ENCODE data around the gene PLA2G1B.
A peak's percentile ranks its signal among the peaks of the same experiment; 100 is the strongest.

The PLA2G1B gene

DNA sequence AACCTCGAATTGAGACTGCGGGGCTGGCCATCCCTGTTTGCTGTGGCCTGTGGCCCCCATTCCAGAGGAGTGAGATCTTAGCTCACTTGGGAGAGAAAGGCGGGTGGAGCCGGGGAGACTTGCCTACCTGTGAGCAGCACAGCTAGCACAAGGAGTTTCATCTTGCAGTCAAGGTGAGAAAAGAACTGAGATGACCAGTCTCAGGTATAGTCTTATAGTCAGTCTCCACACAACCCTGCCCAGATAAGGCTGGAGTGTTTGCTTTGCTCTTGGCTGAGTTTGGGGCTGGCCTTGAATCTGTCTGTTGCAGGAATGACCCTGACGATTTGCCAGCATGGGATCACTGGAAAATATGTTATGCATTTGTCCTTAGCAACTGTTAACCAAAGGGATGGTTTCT, at the start of gene PLA2G1B:
TSS of gene PLA2G1B (minus strand) at position 187 of the 400 bp plus-strand sequence. CDS start at position 161, 26 bp downstream.
- H3K4me3 ChIP-seq (ENCODE audit: low read depth, low read length) = no peak within 1 kb of the TSS

DNA sequence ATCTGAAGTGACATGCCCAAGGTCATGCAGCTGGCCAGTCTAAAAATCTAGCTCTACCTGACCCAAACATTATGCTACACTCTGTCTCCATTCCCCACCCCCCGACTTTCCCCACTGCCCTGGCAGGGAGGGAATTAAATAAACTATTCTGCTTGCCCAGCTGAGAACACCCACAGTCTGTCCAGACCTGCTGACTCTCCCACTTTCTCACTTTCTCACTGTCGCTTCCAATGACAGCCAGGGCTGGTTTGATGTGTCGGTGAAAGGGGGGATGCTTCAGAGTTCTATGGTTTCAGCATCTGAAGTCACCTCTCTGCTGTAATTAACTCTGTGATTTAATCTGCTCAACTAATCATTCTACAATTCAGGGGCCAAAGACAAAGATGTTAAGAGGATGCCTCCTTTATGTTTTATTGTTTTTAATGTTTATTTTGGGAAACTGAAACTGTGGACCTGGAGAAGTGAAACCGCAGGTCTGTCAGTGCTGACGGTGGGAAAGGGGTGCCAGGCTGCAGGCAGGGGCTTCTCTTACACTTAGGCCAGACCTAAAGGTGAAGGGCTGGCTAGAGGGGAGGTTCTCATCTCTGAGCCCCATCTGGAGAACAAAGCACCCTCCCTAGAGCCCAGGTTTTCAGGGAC, 49.5 kb upstream of the PLA2G1B start:
- no peak overlapping the region for H3K4me3 ChIP-seq (ENCODE audit: low read depth, low read length)

DNA sequence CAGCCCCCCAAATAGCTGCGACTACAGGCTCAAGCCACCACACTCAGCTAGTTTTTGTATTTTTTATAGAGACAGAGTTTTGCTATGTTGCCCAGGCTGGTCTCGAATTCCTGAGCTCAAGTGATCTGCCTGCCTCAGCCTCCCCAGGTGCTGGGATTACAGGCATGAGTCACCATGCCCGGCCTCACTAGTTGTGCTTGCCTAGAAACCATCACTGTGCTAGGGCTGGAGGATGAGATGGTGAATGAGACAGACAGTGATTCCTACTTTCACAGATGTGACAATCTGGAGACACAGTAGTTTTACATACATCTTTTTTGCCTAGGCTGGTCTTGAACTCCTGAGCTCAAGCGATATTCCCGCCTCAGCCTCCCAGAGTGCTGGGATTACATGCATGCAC, 48.8 kb upstream of the PLA2G1B start:
- no peak overlapping the region for H3K4me3 ChIP-seq (ENCODE audit: low read depth, low read length)

DNA sequence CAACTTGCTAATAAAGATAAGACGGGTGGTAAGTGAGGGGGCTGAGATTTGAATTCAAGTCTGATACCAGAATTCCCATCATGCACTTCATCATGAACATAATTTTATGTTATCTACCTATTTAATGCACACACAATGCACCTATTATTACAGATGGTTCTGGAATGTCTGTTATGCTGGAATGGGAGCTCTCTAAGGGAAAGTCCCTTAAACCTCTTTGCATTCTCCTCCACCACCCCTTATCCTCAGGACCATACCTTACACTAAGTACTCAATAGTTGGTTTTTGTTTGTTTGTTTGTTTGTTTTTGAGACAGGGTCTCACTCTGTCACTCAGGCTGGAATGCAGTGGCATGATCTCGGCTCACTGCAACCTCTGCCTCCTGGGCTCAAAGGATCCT, 48.4 kb upstream of the PLA2G1B start:
- H3K4me3 ChIP-seq (ENCODE audit: low read depth, low read length) = no peak overlapping the region

DNA sequence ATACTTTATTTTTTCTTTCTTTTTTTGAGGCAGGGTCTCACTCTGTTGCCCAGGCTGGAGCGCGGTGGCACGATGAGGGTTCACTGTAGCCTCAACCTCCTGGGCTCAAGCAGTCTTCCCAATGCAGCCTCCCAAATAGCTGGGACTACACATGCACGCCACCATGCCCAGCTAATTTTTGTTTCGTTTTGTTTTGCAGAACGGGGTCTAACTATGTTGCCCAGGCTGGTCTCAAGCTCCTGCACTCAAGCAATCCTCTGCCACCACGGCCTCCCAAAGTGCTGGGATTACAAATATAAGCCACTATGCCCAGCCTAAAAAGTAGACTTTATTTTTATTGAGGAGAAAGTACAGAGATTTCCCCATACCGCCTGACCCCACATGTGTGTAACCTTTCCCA, 46.1 kb upstream of the PLA2G1B start:
- H3K4me3 ChIP-seq (ENCODE audit: low read depth, low read length) = no peak overlapping the region

DNA sequence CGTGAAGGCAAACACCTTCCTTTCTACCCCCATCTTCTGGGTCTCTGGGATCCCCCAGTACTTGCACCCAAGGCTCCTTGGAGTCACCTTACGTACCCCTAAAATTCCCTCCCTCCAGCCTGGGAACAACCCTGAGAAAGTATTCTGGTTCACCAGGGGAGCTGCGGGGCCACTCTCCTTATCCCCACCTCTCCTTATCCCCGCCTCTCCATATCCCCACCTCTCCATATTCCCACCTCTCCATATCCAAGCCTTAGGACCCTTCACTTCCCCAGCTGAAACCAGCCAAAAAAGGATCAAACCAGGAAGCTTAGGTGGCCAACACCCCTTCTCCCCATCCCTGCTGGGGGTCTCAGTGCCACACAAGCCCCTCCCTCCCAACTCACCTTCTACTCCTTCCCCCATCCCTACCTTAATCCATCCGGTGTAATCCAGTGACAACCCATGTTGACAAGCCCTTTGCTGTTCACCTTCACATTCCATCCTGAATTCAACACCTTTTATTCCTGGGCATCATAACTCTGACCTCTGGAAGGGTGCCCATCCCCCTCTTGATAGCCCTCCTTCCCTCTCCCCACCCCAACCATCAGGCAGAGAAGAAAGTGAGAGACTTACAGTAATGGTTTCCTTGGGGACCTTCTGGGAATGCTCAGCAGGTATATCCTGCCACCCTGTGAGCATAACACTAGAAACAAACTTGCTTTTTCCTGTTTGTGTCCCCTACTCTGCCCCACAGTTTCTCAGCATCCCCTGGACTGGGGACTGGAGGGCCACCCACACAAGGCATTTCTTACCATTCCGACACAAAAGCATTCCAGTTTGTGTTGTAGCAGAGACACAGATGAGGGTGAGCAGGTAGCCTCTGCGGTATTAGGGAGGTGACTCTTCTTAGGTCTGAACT, 43.0 kb upstream of the PLA2G1B start:
- H3K4me3 ChIP-seq (ENCODE audit: low read depth, low read length) = no peak overlapping the region

DNA sequence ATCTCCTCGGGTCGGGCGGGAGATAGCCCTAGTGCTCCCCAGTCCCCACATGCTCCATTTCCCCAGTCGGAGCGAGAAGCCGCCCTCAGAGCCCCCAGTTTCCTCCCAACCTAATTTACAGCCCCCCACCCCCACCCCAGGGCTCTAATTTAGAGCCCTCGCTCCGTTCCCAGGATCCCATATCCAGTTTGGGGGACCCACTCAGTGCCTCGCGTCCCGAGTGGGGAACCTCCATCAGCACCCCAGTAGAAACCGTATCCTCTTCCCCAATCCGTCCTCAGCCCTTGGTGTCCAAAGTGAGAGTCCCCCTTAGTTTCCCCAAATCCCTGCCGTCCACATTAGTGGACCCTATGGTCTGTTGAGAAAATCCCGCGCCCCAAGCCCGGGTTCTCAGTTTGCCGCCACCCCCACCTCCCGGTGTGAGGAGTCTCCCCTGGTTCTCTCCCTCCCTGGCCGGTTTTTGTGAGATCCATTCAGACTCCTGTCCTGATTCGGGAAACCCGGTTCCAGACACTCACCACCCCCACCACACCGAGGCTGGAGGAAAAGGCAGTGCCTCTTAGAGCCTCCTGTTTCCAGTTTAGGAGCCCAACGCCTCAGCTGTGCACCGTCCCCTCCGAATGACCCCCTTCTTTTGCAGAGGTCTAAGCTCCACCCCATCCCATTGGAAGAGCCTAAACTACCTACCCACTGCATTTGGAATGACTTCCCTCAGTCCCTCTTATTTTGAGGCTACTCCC, 42.2 kb upstream of the PLA2G1B start:
- H3K4me3 ChIP-seq (ENCODE audit: low read depth, low read length) = peak overlapping the region; percentile 47

DNA sequence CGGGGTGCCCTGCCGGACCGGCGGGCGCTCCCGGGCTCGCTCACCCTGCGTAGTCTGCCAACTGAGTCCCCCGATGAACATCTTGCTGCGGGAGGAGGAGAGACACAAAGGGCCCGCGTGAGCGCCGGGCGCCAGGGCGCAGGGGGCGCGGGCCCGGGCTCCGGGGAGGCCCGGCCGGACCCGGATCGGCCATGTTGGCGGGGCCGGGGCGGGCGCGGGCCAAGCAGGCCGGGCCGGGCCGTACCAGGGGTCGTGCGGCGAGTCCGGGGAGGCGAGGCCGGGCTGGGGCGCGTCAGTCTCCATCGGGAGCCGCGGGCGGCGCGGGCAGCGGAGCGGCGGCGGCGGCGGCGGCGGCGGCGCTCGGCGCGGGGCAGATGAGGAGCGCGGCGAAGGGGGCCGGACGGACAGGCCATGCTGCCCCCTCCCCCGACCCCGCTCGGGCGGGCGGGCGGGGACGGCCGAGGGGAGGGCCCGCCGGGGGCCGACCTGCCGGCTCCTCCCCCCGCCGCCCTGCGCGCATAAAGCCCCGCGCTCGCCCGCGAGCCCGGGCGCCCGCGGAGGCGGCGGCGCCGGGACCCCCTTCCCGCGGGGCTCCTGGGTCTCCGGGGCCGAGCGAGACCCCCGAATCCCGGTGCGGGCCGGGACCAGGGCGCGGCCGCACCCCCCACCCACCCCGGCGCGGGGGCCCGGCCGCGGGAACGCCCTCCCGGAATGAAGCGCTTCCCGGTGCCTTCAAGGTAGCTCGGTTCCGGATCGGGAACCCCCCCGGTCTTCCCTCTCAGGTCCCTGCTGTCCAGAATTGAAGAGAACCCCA, 41.4 kb upstream of the PLA2G1B start, which contains the start of gene MSI1:
TSS of gene MSI1 (minus strand) at position 376 of the 814 bp plus-strand sequence. CDS start at position 303, 73 bp downstream.
- H3K4me3 ChIP-seq (ENCODE audit: low read depth, low read length) = peak within 1 kb of the TSS; percentile 57

DNA sequence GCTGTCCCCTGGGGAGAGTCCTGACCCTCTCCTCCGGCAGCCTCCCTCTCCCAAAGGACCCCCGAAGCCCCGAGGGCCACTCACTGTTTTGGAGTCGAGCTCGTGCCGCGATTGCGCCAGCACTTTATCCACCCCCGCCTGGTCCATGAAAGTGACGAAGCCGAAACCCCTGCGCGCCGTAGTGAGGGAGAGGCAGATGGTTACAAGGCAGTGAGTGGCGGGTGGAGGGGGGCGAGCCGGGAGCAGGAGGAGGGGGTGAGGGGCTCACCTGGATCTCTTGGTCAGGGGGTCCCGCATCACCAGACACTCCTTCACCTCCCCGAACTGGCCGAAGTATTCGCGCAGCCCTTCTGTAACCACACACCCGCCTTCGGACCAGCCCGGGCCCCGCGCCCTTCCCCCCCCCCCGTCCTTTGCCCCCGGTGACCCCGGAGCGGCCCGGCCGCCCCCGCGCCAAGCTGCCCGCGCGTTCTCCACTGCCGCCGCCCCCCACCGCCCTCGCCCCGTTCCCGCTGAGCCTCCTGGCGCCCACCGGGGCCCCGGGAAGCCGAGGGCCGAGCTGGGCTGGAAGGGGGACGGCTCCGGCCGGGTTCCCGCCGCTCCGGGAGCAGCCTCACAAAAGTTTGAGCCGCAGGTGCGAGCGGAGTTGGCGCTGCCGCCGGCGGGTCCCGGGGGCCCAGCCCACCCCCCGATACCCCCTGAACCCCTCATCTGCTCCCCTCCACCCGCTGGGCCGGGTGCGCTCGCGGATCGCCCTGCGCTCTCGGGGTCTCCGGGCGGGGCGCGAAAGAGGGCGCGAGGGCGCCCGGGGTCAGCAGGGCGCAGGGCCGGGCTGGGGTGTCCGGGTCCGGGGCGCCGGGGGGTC, 40.6 kb upstream of the PLA2G1B start:
- peak overlapping the region; percentile 57 for H3K4me3 ChIP-seq (ENCODE audit: low read depth, low read length)

DNA sequence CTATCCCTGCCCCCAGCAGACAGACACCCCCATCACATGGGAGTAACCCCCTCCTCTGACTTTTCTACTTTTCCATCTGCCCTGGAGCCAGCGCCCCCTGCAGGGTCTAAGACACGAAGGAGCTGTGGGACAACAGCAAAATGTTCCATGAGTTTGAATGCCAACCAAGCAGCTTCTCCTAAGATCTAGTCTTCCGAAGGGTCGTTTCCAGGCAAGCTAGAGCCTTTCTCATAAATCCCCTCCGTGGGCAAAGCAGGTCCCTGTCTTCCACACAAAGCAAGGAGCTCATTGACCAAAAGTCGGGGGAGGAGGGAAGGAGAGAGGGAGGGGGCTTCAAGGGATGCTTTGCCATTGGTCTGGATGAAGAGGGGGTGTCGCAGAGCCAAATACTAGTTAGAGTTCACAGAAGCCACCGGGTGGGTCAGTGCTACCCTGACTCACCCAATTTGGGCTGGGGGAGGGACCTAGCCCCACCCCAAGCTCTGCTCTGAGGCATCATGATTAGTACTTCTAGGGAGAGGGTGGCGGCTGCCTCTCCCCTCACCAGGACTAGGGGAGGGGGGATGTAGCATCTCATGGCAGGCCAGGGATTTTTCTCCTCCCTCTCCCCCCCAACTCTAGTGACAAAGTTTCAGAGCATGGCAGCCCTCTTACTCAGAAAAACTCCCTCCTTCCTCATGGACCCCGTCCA, 39.8 kb upstream of the PLA2G1B start:
- peak overlapping the region; percentile 57 for H3K4me3 ChIP-seq (ENCODE audit: low read depth, low read length)

DNA sequence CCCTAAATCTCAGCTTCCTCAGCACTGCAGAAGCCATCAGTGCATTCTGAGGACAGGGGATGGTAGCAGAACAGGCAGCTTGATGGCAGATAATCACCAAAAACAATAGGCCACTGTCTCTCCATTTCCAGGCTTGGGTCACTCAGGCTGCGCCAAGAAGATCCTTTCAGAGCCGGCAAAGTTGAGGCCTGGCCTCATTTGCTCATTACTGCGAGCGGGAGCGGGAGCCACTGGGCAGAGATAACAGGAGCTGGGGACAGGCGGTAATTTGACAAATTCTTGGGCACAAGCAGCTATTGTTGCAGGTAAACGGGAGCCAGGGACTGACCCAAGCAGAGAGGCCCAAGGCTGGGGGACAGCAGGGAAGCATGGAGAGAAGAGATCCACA, 39.3 kb upstream of the PLA2G1B start:
- no peak overlapping the region for H3K4me3 ChIP-seq (ENCODE audit: low read depth, low read length)

DNA sequence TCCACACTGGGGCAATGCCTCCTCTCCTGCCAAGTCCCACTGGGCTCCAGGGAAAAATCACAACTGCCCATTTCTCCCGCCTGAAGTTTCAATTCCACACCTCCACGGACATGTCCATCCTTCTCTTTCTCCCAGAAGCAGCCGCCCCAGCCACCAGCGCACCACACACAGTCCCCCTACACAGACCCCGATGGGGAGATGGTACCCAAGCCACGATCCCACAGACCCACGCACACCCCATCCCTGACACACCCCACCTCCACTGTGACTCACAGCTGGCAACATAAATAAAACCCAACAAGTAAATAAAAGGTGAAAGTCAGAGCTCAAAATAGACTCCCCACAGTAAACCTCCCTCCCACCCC, 38.7 kb upstream of the PLA2G1B start:
- H3K4me3 ChIP-seq (ENCODE audit: low read depth, low read length) = no peak overlapping the region

DNA sequence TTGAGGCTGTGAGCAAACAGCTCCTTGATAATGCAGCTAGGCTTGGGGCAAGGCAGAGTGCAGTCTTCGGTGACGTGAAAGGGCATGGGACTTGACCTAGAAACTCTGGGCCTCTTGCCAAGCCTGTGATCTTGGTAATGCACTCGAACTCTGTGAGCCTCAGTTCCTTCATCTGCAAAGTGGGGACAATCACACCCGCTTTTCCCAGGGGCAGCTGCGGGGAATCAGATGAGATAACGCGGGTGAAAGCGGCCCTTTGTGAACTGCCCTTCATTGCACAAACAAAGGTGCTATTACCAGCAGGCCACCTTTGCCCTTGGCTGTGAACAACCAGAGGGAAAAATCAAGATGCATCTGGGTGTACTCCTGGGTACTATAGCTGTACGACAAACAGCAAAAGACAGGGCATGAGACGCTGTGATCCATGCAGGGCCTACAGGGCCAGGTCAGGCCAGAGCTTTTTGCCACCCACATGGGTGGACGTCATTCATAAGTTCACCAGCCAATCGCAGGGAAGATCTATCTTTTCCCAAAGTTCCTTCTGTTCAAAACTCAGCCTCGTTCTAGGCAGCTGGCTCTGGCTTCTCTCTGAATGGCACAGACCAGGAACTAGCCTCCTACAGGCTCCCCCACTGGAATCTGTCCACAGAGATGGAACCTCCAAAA, 38.2 kb upstream of the PLA2G1B start:
- H3K4me3 ChIP-seq (ENCODE audit: low read depth, low read length) = no peak overlapping the region

DNA sequence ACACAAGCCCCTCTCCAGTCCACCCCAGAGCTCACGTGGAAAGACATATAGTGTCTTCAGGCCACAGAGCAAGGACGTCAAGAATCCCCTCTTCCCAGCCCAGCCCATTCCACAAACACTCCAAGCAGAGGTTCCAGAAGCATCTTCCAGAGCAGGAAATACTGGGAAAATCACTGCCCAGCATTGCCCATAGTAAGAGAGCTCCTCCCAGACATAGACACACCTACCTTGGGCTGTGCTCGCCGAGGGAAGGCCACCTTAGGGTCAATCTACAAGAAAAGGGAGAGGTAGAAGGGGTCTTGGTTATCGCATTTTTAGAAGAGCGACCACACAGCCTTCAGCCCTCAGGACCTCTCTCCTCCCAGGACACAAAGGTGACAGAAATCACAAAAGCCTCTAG, 36.9 kb upstream of the PLA2G1B start:
- no peak overlapping the region for H3K4me3 ChIP-seq (ENCODE audit: low read depth, low read length)

DNA sequence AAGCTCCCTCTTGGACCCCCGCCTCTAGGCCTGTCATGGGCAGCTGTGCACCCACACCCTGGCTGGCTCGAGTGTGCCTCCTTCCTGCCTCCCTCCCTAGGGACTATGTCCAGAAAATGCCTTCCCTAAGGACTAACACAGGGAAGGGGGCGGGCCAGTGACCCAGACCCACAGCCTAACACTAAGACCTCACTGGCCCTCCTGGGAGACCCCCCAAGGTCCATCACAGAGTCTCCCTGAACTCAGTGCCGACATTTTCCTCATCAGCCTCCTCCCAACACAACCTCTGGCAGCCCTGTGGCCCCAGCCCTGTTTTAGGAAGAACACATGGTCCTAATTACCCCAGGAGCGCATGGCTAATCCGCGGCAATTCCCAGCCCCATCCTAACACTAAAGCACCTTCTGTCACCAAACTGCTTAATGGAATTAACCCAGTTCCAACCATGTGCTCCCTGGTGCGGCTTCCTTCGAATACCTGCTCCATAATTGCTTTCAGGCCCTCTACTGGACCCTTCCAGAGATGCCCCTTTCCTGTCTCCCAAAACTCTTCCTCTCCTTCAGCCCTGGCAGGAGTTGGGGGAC, 35.8 kb upstream of the PLA2G1B start:
- no peak overlapping the region for H3K4me3 ChIP-seq (ENCODE audit: low read depth, low read length)

DNA sequence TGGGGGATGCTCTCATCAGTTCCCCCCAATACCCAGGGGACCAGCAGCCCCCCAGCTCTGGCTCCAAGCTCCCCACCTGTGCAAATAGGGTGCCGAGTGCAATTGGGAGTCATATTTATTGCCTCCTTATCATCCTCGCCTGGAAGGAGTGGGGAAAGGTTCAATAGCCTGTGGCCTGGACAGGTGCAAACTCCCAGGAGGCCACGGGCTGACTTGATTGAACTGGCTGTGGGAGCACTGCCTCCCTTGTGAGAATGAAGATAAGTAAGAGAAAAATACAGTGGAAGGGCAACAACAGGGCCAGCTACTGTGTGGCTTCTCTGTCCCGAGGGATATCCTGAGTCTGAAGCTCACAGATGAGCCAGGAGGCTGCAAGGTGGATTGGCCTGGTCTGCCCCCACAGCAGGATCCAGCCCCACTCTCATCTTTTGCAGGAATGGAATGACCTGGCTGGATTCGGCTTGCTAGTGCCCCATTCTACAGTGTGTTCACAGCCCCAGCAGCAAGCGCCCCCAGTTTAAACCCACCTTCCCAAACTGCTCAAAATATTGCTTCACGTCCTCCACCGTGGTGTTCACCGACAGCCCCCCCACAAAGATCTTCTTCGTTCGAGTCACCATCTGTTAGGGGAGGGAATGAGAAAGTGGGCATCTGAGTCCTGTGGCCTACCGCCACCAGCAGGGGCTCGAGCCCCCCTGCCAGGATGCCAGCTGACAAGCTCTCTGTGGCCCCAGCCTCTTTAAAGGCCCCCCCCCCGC, 35.1 kb upstream of the PLA2G1B start:
- no peak overlapping the region for H3K4me3 ChIP-seq (ENCODE audit: low read depth, low read length)

DNA sequence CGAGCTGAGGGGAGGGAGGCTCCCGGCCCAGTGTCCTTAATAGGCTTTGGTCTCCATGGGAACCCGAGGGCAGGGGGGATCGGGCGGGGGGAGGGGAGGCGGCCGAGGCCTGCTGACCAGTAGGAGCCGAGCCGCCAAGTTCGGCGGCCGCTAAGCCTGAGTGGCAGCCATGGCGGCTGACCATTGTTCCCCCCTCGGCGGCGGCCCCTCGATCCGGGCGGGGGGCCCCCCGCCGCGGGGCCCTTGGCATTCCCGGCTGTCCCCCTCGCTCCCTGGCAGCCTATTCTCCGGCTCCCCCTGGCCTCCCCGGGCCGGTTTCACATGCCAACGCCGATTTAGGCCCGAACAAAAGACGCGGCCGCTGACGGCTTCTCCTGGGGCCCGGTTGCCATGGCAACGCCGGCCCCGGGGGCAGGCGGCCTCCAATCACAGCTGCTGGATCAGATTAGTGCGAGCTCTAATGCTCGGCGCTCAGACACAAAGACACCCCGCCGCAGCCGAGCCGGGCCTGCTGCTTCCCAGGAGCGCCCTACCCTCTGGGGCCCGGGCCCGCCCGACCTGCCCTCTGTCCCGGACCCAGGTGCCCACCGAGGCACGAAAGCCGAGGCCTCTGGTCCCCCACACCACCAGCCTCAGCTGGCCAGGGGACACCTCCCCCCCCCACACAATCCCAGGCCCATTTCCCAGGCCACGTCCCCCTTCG, 34.1 kb upstream of the PLA2G1B start:
- peak overlapping the region; percentile 4 for H3K4me3 ChIP-seq (ENCODE audit: low read depth, low read length)
